VCaP (cell line): Measurements from ENCODE around the gene CPT1B.
"Not testable (repeated sequence)": the region's sequence is repeated elsewhere in the genome, so short reads cannot be mapped to it uniquely, and the experiment has no call there.

Experiments
- H3K27ac ChIP-seq: fragments of 450-650 bp; 2 replicates; pipeline ENCODE4 v1.5.1; 2017
- CTCF ChIP-seq: fragments of 450-650 bp; conservative IDR thresholded peaks from 2 replicates; pipeline ENCODE4 v1.5.1; 2017; ENCODE audit warnings: mild to moderate bottlenecking, moderate library complexity

Gene CPT1B

GRCh38 chr22:50542416-50542927 is 35.8 kb downstream of the CPT1B start:
- TF ChIP-seq CTCF = no peak
- H3K27ac ChIP-seq = no peak overlapping the region

GRCh38 chr22:50541667-50542026 is 36.6 kb downstream of the CPT1B start:
- H3K27ac ChIP-seq = not testable (repeated sequence)

GRCh38 chr22:50540381-50540780 is 37.8 kb downstream of the CPT1B start:
- no peak for TF ChIP-seq CTCF
- no peak overlapping the region for H3K27ac ChIP-seq

- no peak overlapping the region for H3K27ac ChIP-seq
- TF ChIP-seq CTCF = no peak
Measured at GRCh38 chr22:50537765-50538164, 40.5 kb downstream of the CPT1B start.

- no peak overlapping the region for H3K27ac ChIP-seq
- no peak for TF ChIP-seq CTCF
Measured at GRCh38 chr22:50536226-50536625, 42.0 kb downstream of the CPT1B start.

- TF ChIP-seq CTCF = no peak
- no peak overlapping the region for H3K27ac ChIP-seq
Measured at GRCh38 chr22:50535113-50535512, 43.1 kb downstream of the CPT1B start.

GRCh38 chr22:50533856-50534711 is 44.1 kb downstream of the CPT1B start:
- not testable (repeated sequence) for H3K27ac ChIP-seq

- H3K27ac ChIP-seq = peak overlapping the region; percentile 71; the same call in 1 of the 2 replicates
Measured at GRCh38 chr22:50532824-50533796, 45.1 kb downstream of the CPT1B start.

More at GRCh38 chr22:50532824-50533796, 45.1 kb downstream of the CPT1B start:
- TF ChIP-seq CTCF = no peak
